HG03575 (cell line): ENCODE results near the gene PPP1R8.

Experiments
- ATAC-seq: cut with Tn5 transposase; IDR thresholded peaks from one replicate; pipeline ENCODE4 v1.9.1; 2021; ENCODE audit not compliant: unreplicated experiment, insufficient number of reproducible peaks, low FRiP score; ENCODE audit errors: extremely low read depth

PPP1R8 gene

GRCh38 chr1:27885621-27886352, 55.2 kb downstream of the PPP1R8 start:
- no peak for ATAC-seq

- no peak for ATAC-seq
These were observed 55.7 kb downstream of the PPP1R8 start for GRCh38 chr1:27886353-27886679.

GRCh38 chr1:27886744-27887143, 56.2 kb downstream of the PPP1R8 start:
- no peak for ATAC-seq

- no peak for ATAC-seq
These were observed 56.8 kb downstream of the PPP1R8 start for GRCh38 chr1:27887215-27888021.

- no peak for ATAC-seq
These were observed 58.9 kb downstream of the PPP1R8 start for GRCh38 chr1:27889506-27889905.

GRCh38 chr1:27891196-27891889, 60.8 kb downstream of the PPP1R8 start:
- no peak for ATAC-seq

- no peak for ATAC-seq
These were observed 63.9 kb downstream of the PPP1R8 start for GRCh38 chr1:27894521-27894920.
